Nephron (organoid): ENCODE measurements around the gene IPPK.

ENCODE experiments used
- H3K27ac Mint-ChIP-seq, 3 experiments: 2 replicates each; pipeline ENCODE4 v1.8.0; 2020; ENCODE audit warnings: mixed read lengths in 3 of 3, mild to moderate bottlenecking in 2 of 3, moderate library complexity in 1 of 3
- H3K27me3 Mint-ChIP-seq: 2 replicates; pipeline ENCODE4 v1.8.0; 2021; ENCODE audit warnings: low read depth, mild to moderate bottlenecking, moderate library complexity, mixed read lengths
- H3K36me3 Mint-ChIP-seq: 2 replicates; pipeline ENCODE4 v1.8.0; 2020; ENCODE audit warnings: low read depth, mixed read lengths
- H3K4me1 Mint-ChIP-seq: 2 replicates; pipeline ENCODE4 v1.8.0; 2020; ENCODE audit warnings: mixed read lengths
- H3K4me3 Mint-ChIP-seq, 3 experiments: 2 replicates each; pipeline ENCODE4 v1.8.0; 2020; ENCODE audit warnings: mild to moderate bottlenecking in 3 of 3, mixed read lengths in 3 of 3, moderate library complexity in 2 of 3
- H3K9me3 Mint-ChIP-seq: 2 replicates; pipeline ENCODE4 v1.8.0; 2020; ENCODE audit warnings: mixed read lengths
- CTCF ChIP-seq, 3 experiments: fragments of 200-600 bp; sonication (generic); IDR thresholded peaks; one replicate each; pipeline ENCODE4 v1.5.0; 2021; ENCODE audit warnings: antibody characterized with exemption in 3 of 3; ENCODE audit not compliant: unreplicated experiment in 3 of 3

IPPK gene

GRCh38 chr9:92617195-92617813, 52.6 kb downstream of the IPPK start:
- Mint-ChIP-seq H3K27ac (peak overlapping the region; percentile 57 to 88 (median 77)), H3K9me3 (no peaks in the 10 kb centered on the region), H3K4me1 (peaks cover 31% of the 10 kb centered on the region), H3K36me3 (peaks cover 45% of the 10 kb centered on the region), H3K4me3 (no peak overlapping the region), H3K27me3 (no peaks in the 10 kb centered on the region)
- no peak for TF ChIP-seq CTCF (IDR thresholded peaks at IDR 0.05; ENCODE audit: unreplicated experiment in 3 of 3)

- Mint-ChIP-seq H3K4me3 (peak overlapping the region in 1 of 3 experiments; percentile 19), H3K27ac (peak overlapping the region; percentile 57 to 88 (median 77)), H3K4me1 (peaks cover 37% of the 10 kb centered on the region), H3K36me3 (peaks cover 46% of the 10 kb centered on the region), H3K27me3 (no peaks in the 10 kb centered on the region), H3K9me3 (no peaks in the 10 kb centered on the region)
- no peak for TF ChIP-seq CTCF (IDR thresholded peaks at IDR 0.05; ENCODE audit: unreplicated experiment in 3 of 3)
These were observed 53.2 kb downstream of the IPPK start for GRCh38 chr9:92616655-92617111.

GRCh38 chr9:92616199-92616641, 53.7 kb downstream of the IPPK start:
- Mint-ChIP-seq H3K4me1 (peaks cover 42% of the 10 kb centered on the region), H3K27ac (peak overlapping the region; percentile 57 to 88 (median 77)), H3K36me3 (peaks cover 49% of the 10 kb centered on the region), H3K27me3 (no peaks in the 10 kb centered on the region), H3K4me3 (peak overlapping the region in 1 of 3 experiments; percentile 19), H3K9me3 (no peaks in the 10 kb centered on the region)
- TF ChIP-seq CTCF (IDR thresholded peaks at IDR 0.05; ENCODE audit: unreplicated experiment in 3 of 3): no peak

GRCh38 chr9:92615790-92616189, 54.1 kb downstream of the IPPK start:
- Mint-ChIP-seq H3K36me3 (peaks cover 52% of the 10 kb centered on the region), H3K27ac (peak overlapping the region; percentile 57 to 88 (median 77)), H3K9me3 (no peaks in the 10 kb centered on the region), H3K4me3 (peak overlapping the region in 1 of 3 experiments; percentile 19), H3K27me3 (no peaks in the 10 kb centered on the region), H3K4me1 (peaks cover 42% of the 10 kb centered on the region)
- no peak for TF ChIP-seq CTCF (IDR thresholded peaks at IDR 0.05; ENCODE audit: unreplicated experiment in 3 of 3)

- Mint-ChIP-seq H3K36me3 (peaks cover 46% of the 10 kb centered on the region), H3K9me3 (no peaks in the 10 kb centered on the region), H3K27ac (peak overlapping the region in 2 of 3 experiments; percentile 23 to 88), H3K4me3 (no peak overlapping the region), H3K27me3 (no peaks in the 10 kb centered on the region), H3K4me1 (peaks cover 42% of the 10 kb centered on the region)
- no peak for TF ChIP-seq CTCF (IDR thresholded peaks at IDR 0.05; ENCODE audit: unreplicated experiment in 3 of 3)
These were observed 55.0 kb downstream of the IPPK start for GRCh38 chr9:92614763-92615461.
